Spleen (tissue), 11 donors: Measurements from ENCODE around the gene G2E3. TPM values are rescaled to one million over a fixed set of nuclear protein-coding genes. Genes with fewer than 3 reads are reported as not detected.

Experiments used
- DNase-seq: peaks from one replicate; pipeline ENCODE4 v3.0.0-alpha.2; 2020
- H3K27ac ChIP-seq, 8 donors: fragments of 200-600 bp; sonication (generic) in 7 of 8; 1 replicate in 4 of 8; 2 replicates in 4 of 8; pipeline versions ENCODE4 v1.5.0 to v1.8.0; 2016 to 2021; ENCODE audit warnings: inconsistent platforms in 4 of 8, mild to moderate bottlenecking in 4 of 8, moderate library complexity in 1 of 8
- H3K27me3 ChIP-seq, 7 donors: fragments of 200-600 bp; sonication (generic) in 6 of 7; replicated peaks in 1 of 7; 1 replicate in 4 of 7; 2 replicates in 3 of 7; pipeline versions ENCODE4 v1.5.0 to v1.8.0; 2016 to 2021; ENCODE audit warnings: inconsistent platforms in 3 of 7, mild to moderate bottlenecking in 1 of 7
- H3K36me3 ChIP-seq, 6 donors: fragments of 200-600 bp; sonication (generic) in 5 of 6; 1 replicate in 4 of 6; 2 replicates in 2 of 6; pipeline versions ENCODE4 v1.5.0 to v1.8.0; 2016 to 2021; ENCODE audit warnings: inconsistent platforms in 2 of 6
- H3K4me1 ChIP-seq, 6 donors: fragments of 200-600 bp; sonication (generic) in 5 of 6; 1 replicate in 3 of 6; 2 replicates in 3 of 6; pipeline versions ENCODE4 v1.5.0 to v1.8.0; 2016 to 2021; ENCODE audit warnings: inconsistent platforms in 3 of 6
- H3K4me3 ChIP-seq, 8 donors: fragments of 200-600 bp; sonication (generic) in 7 of 8; 1 replicate in 4 of 8; 2 replicates in 4 of 8; pipeline versions ENCODE4 v1.5.0 to v1.8.0; 2016 to 2021; ENCODE audit warnings: inconsistent platforms in 4 of 8, mild to moderate bottlenecking in 4 of 8, moderate library complexity in 2 of 8
- H3K9me3 ChIP-seq, 8 donors: fragments of 200-600 bp; sonication (generic) in 7 of 8; 1 replicate in 4 of 8; 2 replicates in 4 of 8; pipeline versions ENCODE4 v1.5.0 to v1.8.0; 2016 to 2021; ENCODE audit warnings: inconsistent platforms in 4 of 8
- CTCF ChIP-seq, 11 experiments: fragments of 200-600 bp in 7 of 11; fragments of 450-650 bp in 4 of 11; sonication (generic) in 4 of 11; IDR thresholded peaks in 8 of 11; conservative IDR thresholded peaks in 3 of 11; 1 replicate in 7 of 11; 2 replicates in 4 of 11; pipeline versions ENCODE4 v1.4.0 to v1.8.0; 2016 to 2021; ENCODE audit warnings: antibody characterized with exemption in 11 of 11, inconsistent platforms in 4 of 11, mild to moderate bottlenecking in 1 of 11
- POLR2A ChIP-seq, 3 donors: fragments of 450-650 bp; IDR thresholded peaks; one replicate each; pipeline ENCODE4 v1.5.1; 2017; ENCODE audit warnings: antibody characterized with exemption in 3 of 3, mild to moderate bottlenecking in 1 of 3
- POLR2AphosphoS5 ChIP-seq, 3 donors: sonication (generic); formaldehyde crosslinking; IDR thresholded peaks; one replicate each; pipeline ENCODE4 v1.5.1; 2017; ENCODE audit warnings: antibody characterized with exemption in 3 of 3
- WGBS, 5 donors: extraction: QIAGEN DNeasy Blood & Tissue Kit in 3 of 5; methylation state at CpG; one replicate each; pipeline versions ENCODE4 v1.1.5 to v1.1.7; 2013 to 2018; 5-methylcytosine and 5-hydroxymethylcytosine counted together
- intact Hi-C: fragments of 100-400 bp; cut with DNase I; formaldehyde crosslinking; loops from one replicate; pipeline ENCODE4 v1.15.0; 2023; ENCODE audit warnings: low total_unique reads
- polyA plus RNA-seq, 3 donors: library from polyadenylated mRNA; stranded (reverse); fragments of 200-250 nt; gene quantifications; one replicate each; pipeline ENCODE4 v1.2.1, GENCODE V29; 2013
- total RNA-seq, 7 donors: library from RNA; depleted of rRNA in 3 of 7; stranded (reverse); fragments of >200 nt in 3 of 7; fragmentation: NEBNext Ultra II Directional in 4 of 7; extraction: Animal tissue kit (Norgen Biotek cat#: 25700) in 4 of 7; gene quantifications; one replicate each; pipeline versions ENCODE4 v1.1.0 to v1.2.1, GENCODE V29; 2016 to 2021
- donor health status: healthy with polysubstance abuse.
- donor health status: DM: no; HTN: no; CAD: no; lungs with moderate emphysema.
- donor health status: DM: no; HTN: no; CAD: no.
- donor health status: Bipolar disorder and iron deficiency.
- donor health status: healthy.
- donor health status: DM: no; HTN: no; CAD: no.
- donor health status: DM: yes; HTN: yes; CAD: no.

Gene G2E3
- total and polyA plus RNA-seq, 10 donors, result 4.6 to 25.4 (median 19.1) TPM

DNA sequence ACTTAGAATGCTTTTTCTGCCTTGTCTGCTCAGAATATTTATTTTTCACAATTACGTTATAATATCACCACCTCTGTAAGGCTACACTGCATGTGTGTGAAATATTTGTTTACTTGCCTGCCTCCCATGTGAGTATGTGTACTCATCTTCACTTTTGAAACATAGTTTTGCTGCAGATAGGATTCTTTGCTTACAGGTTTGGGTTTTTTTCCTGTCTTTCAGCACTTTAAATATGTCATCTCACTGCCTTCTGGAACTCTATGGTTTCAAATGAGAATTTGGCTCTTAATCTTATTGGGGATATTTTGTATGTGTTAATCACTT is 10.9 kb downstream of the G2E3 start:
- Histone ChIP-seq H3K27me3 (no peaks in the 10 kb centered on the region), H3K27ac (no peak overlapping the region), H3K9me3 (no peaks in the 10 kb centered on the region), H3K36me3 (no peaks in the 10 kb centered on the region), H3K4me3 (no peak overlapping the region), H3K4me1 (peaks cover 0 to 82% (median 17%) of the 10 kb centered on the region in 6 donors)
- WGBS, 5 donors, result 87 to 97% (median 93%) methylated on average over 1 of the region's 1 CpG
- intact Hi-C loops, result no loop called here
- DNase-seq, result no peak
- TF ChIP-seq POLR2A (IDR thresholded peaks at IDR 0.05), result no peak
- no peak for TF ChIP-seq CTCF (IDR thresholded peaks at IDR 0.05 in 8 of 11, conservative IDR thresholded peaks at IDR 0.05 in 3 of 11)
- TF ChIP-seq POLR2AphosphoS5 (IDR thresholded peaks at IDR 0.05), result no peak

DNA sequence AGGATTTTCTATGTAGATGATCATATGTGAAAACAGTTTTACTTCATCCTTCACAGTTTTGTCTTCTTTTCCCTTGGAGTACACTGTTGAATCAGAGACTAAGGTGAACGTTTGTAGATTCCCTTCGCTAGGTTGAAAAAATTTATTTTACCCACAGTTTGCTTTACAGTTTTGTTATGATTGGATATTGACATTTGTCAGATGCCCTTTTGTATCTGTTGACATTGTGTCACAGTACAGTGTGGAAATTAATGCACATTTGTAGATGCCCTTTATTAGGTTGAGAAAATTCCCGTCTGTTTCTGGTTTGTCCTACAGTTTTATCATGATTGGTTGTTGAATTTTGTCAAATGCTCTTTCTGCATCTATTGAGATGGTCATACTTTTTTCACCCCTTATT is 13.3 kb downstream of the G2E3 start:
- TF ChIP-seq POLR2A (IDR thresholded peaks at IDR 0.05), result no peak
- TF ChIP-seq CTCF (IDR thresholded peaks at IDR 0.05 in 8 of 11, conservative IDR thresholded peaks at IDR 0.05 in 3 of 11), result no peak
- Histone ChIP-seq H3K4me3 (no peak overlapping the region), H3K27me3 (no peaks in the 10 kb centered on the region), H3K36me3 (no peaks in the 10 kb centered on the region), H3K9me3 (no peaks in the 10 kb centered on the region), H3K4me1 (peaks cover 0 to 73% (median 17%) of the 10 kb centered on the region in 6 donors), H3K27ac (no peak overlapping the region)
- DNase-seq, result no peak
- 86 to 94% (median 90%) methylated on average over 3 of the region's 3 CpGs for WGBS, 5 donors
- intact Hi-C loops, result no loop called here

DNA sequence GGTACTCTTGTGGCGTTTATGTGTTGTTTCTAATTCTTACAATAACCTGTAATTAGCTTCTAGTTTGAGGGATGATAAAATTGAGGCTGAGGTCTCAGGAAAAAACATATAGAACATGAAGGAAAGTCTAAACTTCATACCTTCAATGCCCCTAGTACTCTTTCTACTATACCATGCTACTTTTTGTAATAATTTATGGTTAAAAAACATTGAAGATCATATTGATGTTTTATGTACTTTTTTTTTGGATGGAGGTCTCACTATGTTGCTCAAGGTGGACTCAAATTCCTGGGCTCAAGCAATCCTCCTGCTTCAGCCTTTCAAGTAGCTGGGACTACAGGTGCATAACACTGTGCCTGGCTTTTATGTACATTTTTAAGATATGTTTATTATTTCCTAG is 13.8 kb downstream of the G2E3 start:
- 92 to 100% (median 95%) methylated on average over 1 of the region's 1 CpG for WGBS, 5 donors
- H3K27ac ChIP-seq, result no peak overlapping the region
- TF ChIP-seq POLR2AphosphoS5 (IDR thresholded peaks at IDR 0.05) (no peak), POLR2A (IDR thresholded peaks at IDR 0.05) (no peak), CTCF (IDR thresholded peaks at IDR 0.05 in 8 of 11, conservative IDR thresholded peaks at IDR 0.05 in 3 of 11) (no peak)
- no peaks in the 10 kb centered on the region for H3K36me3 ChIP-seq
- H3K27me3 ChIP-seq, result no peaks in the 10 kb centered on the region
- intact Hi-C loops, result no loop called here
- no peak for DNase-seq
- H3K9me3 ChIP-seq, result no peaks in the 10 kb centered on the region
- no peak overlapping the region for H3K4me3 ChIP-seq
- H3K4me1 ChIP-seq, result peaks cover 0 to 72% (median 17%) of the 10 kb centered on the region in 6 donors

DNA sequence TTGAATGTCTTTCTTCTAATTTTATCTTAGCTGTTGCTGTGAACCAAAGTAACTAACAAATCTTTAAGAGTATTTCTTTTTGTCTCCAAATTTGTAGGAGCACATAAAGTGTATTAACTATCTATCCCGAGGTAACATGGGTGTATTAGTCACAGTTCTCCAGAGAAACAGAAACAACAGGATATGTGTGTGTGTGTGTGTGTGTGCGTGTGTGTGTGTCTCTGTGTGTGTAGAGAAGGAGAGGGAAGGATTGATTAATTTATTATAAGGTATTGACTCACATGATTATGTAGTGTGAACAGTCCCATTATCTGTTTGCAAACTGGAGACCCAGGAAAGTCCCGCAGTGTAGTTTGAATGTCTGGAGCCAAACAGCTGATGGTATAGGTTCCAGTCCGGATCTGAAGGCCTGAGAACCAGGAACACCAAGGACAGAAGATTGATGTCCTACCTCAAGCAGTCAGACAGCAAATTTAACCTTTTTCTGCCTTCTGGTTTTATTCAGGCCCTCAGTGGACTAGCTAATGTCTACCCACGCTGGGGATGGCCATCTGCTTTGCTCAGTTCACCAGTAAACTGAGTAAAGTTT is 14.4 kb downstream of the G2E3 start:
- no peak for DNase-seq
- intact Hi-C loops, result no loop called here
- 80 to 93% (median 89%) methylated on average over 5 of the region's 5 CpGs for WGBS, 5 donors
- Histone ChIP-seq H3K4me1 (peaks cover 0 to 67% (median 17%) of the 10 kb centered on the region in 6 donors), H3K27me3 (no peaks in the 10 kb centered on the region), H3K4me3 (no peak overlapping the region), H3K36me3 (no peaks in the 10 kb centered on the region), H3K9me3 (no peaks in the 10 kb centered on the region), H3K27ac (no peak overlapping the region)
- no peak for TF ChIP-seq POLR2A (IDR thresholded peaks at IDR 0.05)
- TF ChIP-seq CTCF (IDR thresholded peaks at IDR 0.05 in 8 of 11, conservative IDR thresholded peaks at IDR 0.05 in 3 of 11), result no peak
